ENCODE data around the gene LTBR. TPM values are rescaled to one million over a fixed set of nuclear protein-coding genes. Genes with fewer than 3 reads are reported as not detected.

Gene LTBR
- total RNA-seq, 2 experiments from 2014 or later = 0.38 to 0.67 TPM

DNA sequence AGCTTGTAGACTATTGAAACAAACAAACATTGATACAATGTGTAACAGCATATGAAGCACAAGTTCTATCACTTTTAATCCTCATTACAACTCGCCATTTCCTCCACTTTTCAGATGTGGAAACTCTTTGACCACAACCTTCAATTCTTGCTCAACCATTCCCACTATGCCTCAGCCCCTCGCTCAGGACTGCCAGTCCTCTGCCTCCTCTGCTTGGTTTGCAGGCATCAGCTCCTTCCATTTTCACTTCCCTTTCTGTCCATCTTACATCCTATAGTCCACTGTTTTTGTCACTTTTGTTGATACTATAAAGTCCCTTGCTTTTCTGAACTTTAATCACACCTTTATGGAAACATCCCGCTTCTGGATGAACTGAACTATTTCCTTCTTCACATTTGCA is 32.6 kb downstream of the LTBR start:
- Histone ChIP-seq H3K27ac (ENCODE audit: low read depth in 1 of 2, low read length in 2 of 2) (no peak overlapping the region), H3K27me3 (ENCODE audit: control insufficient read depth in 1 of 2, insufficient read depth in 2 of 2, low read length in 2 of 2) (no peaks in the 10 kb centered on the region), H3K36me3 (ENCODE audit: insufficient read depth, low read length) (no peaks in the 10 kb centered on the region), H3K4me1 (ENCODE audit: insufficient read depth, low read length) (no peaks in the 10 kb centered on the region), H3K4me3 (ENCODE audit: low read length) (no peak overlapping the region), H3K9me3 (ENCODE audit: control insufficient read depth in 1 of 2, insufficient read depth in 1 of 2, low read length in 2 of 2) (no peaks in the 10 kb centered on the region)
- Mint-ChIP-seq H3K27ac (no peak overlapping the region), H3K4me3 (no peak overlapping the region), H3K4me1 (ENCODE audit: low read depth) (no peaks in the 10 kb centered on the region), H3K27me3 (no peaks in the 10 kb centered on the region), H3K36me3 (ENCODE audit: low read depth) (no peaks in the 10 kb centered on the region), H3K9me3 (no peaks in the 10 kb centered on the region)
- TF ChIP-seq, protein P1, sequence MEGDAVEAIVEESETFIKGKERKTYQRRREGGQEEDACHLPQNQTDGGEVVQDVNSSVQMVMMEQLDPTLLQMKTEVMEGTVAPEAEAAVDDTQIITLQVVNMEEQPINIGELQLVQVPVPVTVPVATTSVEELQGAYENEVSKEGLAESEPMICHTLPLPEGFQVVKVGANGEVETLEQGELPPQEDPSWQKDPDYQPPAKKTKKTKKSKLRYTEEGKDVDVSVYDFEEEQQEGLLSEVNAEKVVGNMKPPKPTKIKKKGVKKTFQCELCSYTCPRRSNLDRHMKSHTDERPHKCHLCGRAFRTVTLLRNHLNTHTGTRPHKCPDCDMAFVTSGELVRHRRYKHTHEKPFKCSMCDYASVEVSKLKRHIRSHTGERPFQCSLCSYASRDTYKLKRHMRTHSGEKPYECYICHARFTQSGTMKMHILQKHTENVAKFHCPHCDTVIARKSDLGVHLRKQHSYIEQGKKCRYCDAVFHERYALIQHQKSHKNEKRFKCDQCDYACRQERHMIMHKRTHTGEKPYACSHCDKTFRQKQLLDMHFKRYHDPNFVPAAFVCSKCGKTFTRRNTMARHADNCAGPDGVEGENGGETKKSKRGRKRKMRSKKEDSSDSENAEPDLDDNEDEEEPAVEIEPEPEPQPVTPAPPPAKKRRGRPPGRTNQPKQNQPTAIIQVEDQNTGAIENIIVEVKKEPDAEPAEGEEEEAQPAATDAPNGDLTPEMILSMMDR (IDR thresholded peaks at IDR 0.05) = no peak
- POLR2A ChIA-PET = no interaction called here
- CTCF ChIA-PET = no interaction called here
- no peak for ATAC-seq (ENCODE audit: poor library complexity)
- peak in 2 of 14 experiments; percentile 33 to 38 for DNase-seq
- intact Hi-C loops (cut with DNase I, micrococcal nuclease) = no loop called here

GRCh38 chr12:6418796-6419195 is 34.8 kb downstream of the LTBR start:
- no peaks in the 10 kb centered on the region for H3K27me3 Mint-ChIP-seq
- no peak overlapping the region for H3K4me3 Mint-ChIP-seq
- H3K4me3 ChIP-seq (ENCODE audit: low read length) = no peak overlapping the region
- no peaks in the 10 kb centered on the region for H3K27me3 ChIP-seq (ENCODE audit: control insufficient read depth in 1 of 2, insufficient read depth in 2 of 2, low read length in 2 of 2)
- DNase-seq (no peak), ATAC-seq (ENCODE audit: poor library complexity) (no peak)
- no peaks in the 10 kb centered on the region for H3K9me3 Mint-ChIP-seq
- no peaks in the 10 kb centered on the region for H3K36me3 Mint-ChIP-seq (ENCODE audit: low read depth)
- CTCF ChIA-PET = no interaction called here
- intact Hi-C loops (cut with DNase I, micrococcal nuclease) = no loop called here
- TF ChIP-seq, protein P1 (IDR thresholded peaks at IDR 0.05) = no peak
- no peaks in the 10 kb centered on the region for H3K36me3 ChIP-seq (ENCODE audit: insufficient read depth, low read length)
- H3K4me1 ChIP-seq (ENCODE audit: insufficient read depth, low read length) = peaks cover 8% of the 10 kb centered on the region
- POLR2A ChIA-PET = interaction anchor here (1.0 kb wide), 1 partner anchor 47 kb away, joined by 3 read pairs; no protein-coding TSS in a partner anchor
- peaks cover 7% of the 10 kb centered on the region for H3K4me1 Mint-ChIP-seq (ENCODE audit: low read depth)
- no peak overlapping the region for H3K27ac ChIP-seq (ENCODE audit: low read depth in 1 of 2, low read length in 2 of 2)
- no peak overlapping the region for H3K27ac Mint-ChIP-seq
- no peaks in the 10 kb centered on the region for H3K9me3 ChIP-seq (ENCODE audit: control insufficient read depth in 1 of 2, insufficient read depth in 1 of 2, low read length in 2 of 2)

GRCh38 chr12:6420364-6420763 is 36.4 kb downstream of the LTBR start:
- Histone ChIP-seq H3K4me3 (ENCODE audit: low read length) (no peak overlapping the region), H3K36me3 (ENCODE audit: insufficient read depth, low read length) (no peaks in the 10 kb centered on the region), H3K27ac (ENCODE audit: low read depth in 1 of 2, low read length in 2 of 2) (no peak overlapping the region), H3K27me3 (ENCODE audit: control insufficient read depth in 1 of 2, insufficient read depth in 2 of 2, low read length in 2 of 2) (no peaks in the 10 kb centered on the region), H3K9me3 (ENCODE audit: control insufficient read depth in 1 of 2, insufficient read depth in 1 of 2, low read length in 2 of 2) (no peaks in the 10 kb centered on the region), H3K4me1 (ENCODE audit: insufficient read depth, low read length) (peaks cover 16% of the 10 kb centered on the region)
- no peak for ATAC-seq (ENCODE audit: poor library complexity)
- H3K36me3 Mint-ChIP-seq (ENCODE audit: low read depth) = no peaks in the 10 kb centered on the region
- H3K9me3 Mint-ChIP-seq = no peaks in the 10 kb centered on the region
- intact Hi-C loops (cut with DNase I, micrococcal nuclease) = loop anchor here (5.0 kb wide), 2 partner anchors 98 to 137 kb away; partner anchors contain the start of gene IFFO1 (in 2 of the 2)
- DNase-seq = no peak
- H3K27me3 Mint-ChIP-seq = no peaks in the 10 kb centered on the region
- peaks cover 10% of the 10 kb centered on the region for H3K4me1 Mint-ChIP-seq (ENCODE audit: low read depth)
- POLR2A ChIA-PET = interaction anchor here (1.2 kb wide), 1 partner anchor 46 kb away, joined by 3 read pairs; no protein-coding TSS in a partner anchor
- TF ChIP-seq, protein P1 (IDR thresholded peaks at IDR 0.05) = no peak
- CTCF ChIA-PET = interaction anchor here (0.7 kb wide), 1 partner anchor 52 kb away, joined by 3 read pairs; no protein-coding TSS in a partner anchor
- no peak overlapping the region for H3K4me3 Mint-ChIP-seq
- no peak overlapping the region for H3K27ac Mint-ChIP-seq

Data from CD4-positive, alpha-beta T cell (primary cell).